IPS-NIHi7 (cell line): Measurements from ENCODE around the gene KRTAP1-1.
"Not testable (repeated sequence)": the region's sequence is repeated elsewhere in the genome, so short reads cannot be mapped to it uniquely, and the experiment has no call there.

Experiments
- DNase-seq: peaks from one replicate; pipeline ENCODE4 v3.0.0; 2012; ENCODE audit warnings: mixed read lengths; ENCODE audit errors: extremely low spot score

The KRTAP1-1 gene

GRCh38 chr17:41040783-41041571 lies at the start of gene KRTAP1-1:
KRTAP1-1 (minus strand) TSS chr17:41041450; CDS start chr17:41041397, 53 bp downstream.
- not testable (repeated sequence) for DNase-seq

GRCh38 chr17:41088760-41089352 lies 47.6 kb upstream of the KRTAP1-1 start:
- not testable (repeated sequence) for DNase-seq

- DNase-seq, result not testable (repeated sequence)
These were observed 43.0 kb upstream of the KRTAP1-1 start, which contains the start of gene KRTAP4-7 for GRCh38 chr17:41084100-41084856. KRTAP4-7 (plus strand) TSS chr17:41084150; CDS start chr17:41084207, 57 bp downstream.

GRCh38 chr17:41083427-41083826 lies 42.2 kb upstream of the KRTAP1-1 start:
- not testable (repeated sequence) for DNase-seq

GRCh38 chr17:41082626-41083025 lies 41.4 kb upstream of the KRTAP1-1 start:
- DNase-seq, result no peak

GRCh38 chr17:41076788-41077187 lies 35.5 kb upstream of the KRTAP1-1 start:
- no peak for DNase-seq

GRCh38 chr17:41073676-41074075 lies 32.4 kb upstream of the KRTAP1-1 start:
- DNase-seq, result no peak

GRCh38 chr17:41071606-41072360 lies 30.5 kb upstream of the KRTAP1-1 start:
- no peak for DNase-seq

- DNase-seq, result no peak
These were observed 27.8 kb upstream of the KRTAP1-1 start for GRCh38 chr17:41069031-41069430.

GRCh38 chr17:41067281-41067680 lies 26.0 kb upstream of the KRTAP1-1 start:
- no peak for DNase-seq

GRCh38 chr17:41065829-41066624 lies 24.8 kb upstream of the KRTAP1-1 start, which contains the start of gene KRTAP2-4:
KRTAP2-4 (minus strand) TSS chr17:41065879; CDS start chr17:41065845, 34 bp downstream.
- no peak for DNase-seq

- not testable (repeated sequence) for DNase-seq
These were observed 23.9 kb upstream of the KRTAP1-1 start for GRCh38 chr17:41065016-41065689.

GRCh38 chr17:41064301-41064700 lies 23.1 kb upstream of the KRTAP1-1 start:
- no peak for DNase-seq

GRCh38 chr17:41063449-41063848 lies 22.2 kb upstream of the KRTAP1-1 start:
- no peak for DNase-seq

GRCh38 chr17:41061964-41062363 lies 20.7 kb upstream of the KRTAP1-1 start:
- DNase-seq, result no peak

GRCh38 chr17:41060052-41060604 lies 18.9 kb upstream of the KRTAP1-1 start, which contains the start of gene KRTAP2-3:
KRTAP2-3 (minus strand) TSS chr17:41060114; CDS start chr17:41060050, 64 bp downstream.
- no peak for DNase-seq

- not testable (repeated sequence) for DNase-seq
These were observed 18.2 kb upstream of the KRTAP1-1 start for GRCh38 chr17:41059276-41060051.

GRCh38 chr17:41058741-41059140 lies 17.5 kb upstream of the KRTAP1-1 start:
- DNase-seq, result no peak

GRCh38 chr17:41057547-41057946 lies 16.3 kb upstream of the KRTAP1-1 start:
- DNase-seq, result no peak
